Upper lobe of right lung (tissue), 1 donor: ENCODE measurements around the gene SORBS2. TPM values are rescaled to one million over a fixed set of nuclear protein-coding genes. Genes with fewer than 3 reads are reported as not detected.

Experiments used
- ATAC-seq: fragments of 200-7000 bp; cut with Tn5 transposase; one replicate; pipeline ENCODE4 v1.9.1; 2020; ENCODE audit warnings: mild to moderate bottlenecking, moderate library complexity
- DNase-seq: peaks from one replicate; pipeline ENCODE4 v3.0.0-alpha.2; 2020
- H3K27ac ChIP-seq: fragments of 200-600 bp; one replicate; pipeline ENCODE4 v1.8.0; 2022
- H3K27me3 ChIP-seq: fragments of 200-600 bp; one replicate; pipeline ENCODE4 v1.8.0; 2022; ENCODE audit warnings: mild to moderate bottlenecking
- H3K36me3 ChIP-seq: fragments of 200-600 bp; one replicate; pipeline ENCODE4 v1.8.0; 2022
- H3K4me1 ChIP-seq: fragments of 200-600 bp; one replicate; pipeline ENCODE4 v1.8.0; 2022
- H3K4me3 ChIP-seq: fragments of 200-600 bp; one replicate; pipeline ENCODE4 v1.8.0; 2022; ENCODE audit warnings: mild to moderate bottlenecking
- H3K9me3 ChIP-seq: fragments of 200-600 bp; one replicate; pipeline ENCODE4 v1.8.0; 2022
- intact Hi-C: fragments of 100-400 bp; cut with DNase I; formaldehyde crosslinking; loops from one replicate; pipeline ENCODE4 v1.11.0; 2022
- total RNA-seq: library from RNA; stranded (reverse); fragmentation: NEBNext Ultra II Directional; extraction: Animal tissue kit (Norgen Biotek cat#: 25700); gene quantifications from one replicate; pipeline ENCODE4 v1.2.1, GENCODE V29; 2021
- TF ChIP-seq, protein P1 (sequence below): fragments of 200-600 bp; IDR thresholded peaks from one replicate; pipeline ENCODE4 v1.8.0; 2022; ENCODE audit warnings: antibody characterized with exemption
- donor health status: DM: no; HTN: yes; CAD: no; lungs with severe emphysema.

The SORBS2 gene
- total RNA-seq, 1 donor from 2014 or later: 44.9 TPM

- H3K4me1 ChIP-seq: no peaks in the 10 kb centered on the region
- H3K4me3 ChIP-seq: no peak overlapping the region
- TF ChIP-seq, protein P1, sequence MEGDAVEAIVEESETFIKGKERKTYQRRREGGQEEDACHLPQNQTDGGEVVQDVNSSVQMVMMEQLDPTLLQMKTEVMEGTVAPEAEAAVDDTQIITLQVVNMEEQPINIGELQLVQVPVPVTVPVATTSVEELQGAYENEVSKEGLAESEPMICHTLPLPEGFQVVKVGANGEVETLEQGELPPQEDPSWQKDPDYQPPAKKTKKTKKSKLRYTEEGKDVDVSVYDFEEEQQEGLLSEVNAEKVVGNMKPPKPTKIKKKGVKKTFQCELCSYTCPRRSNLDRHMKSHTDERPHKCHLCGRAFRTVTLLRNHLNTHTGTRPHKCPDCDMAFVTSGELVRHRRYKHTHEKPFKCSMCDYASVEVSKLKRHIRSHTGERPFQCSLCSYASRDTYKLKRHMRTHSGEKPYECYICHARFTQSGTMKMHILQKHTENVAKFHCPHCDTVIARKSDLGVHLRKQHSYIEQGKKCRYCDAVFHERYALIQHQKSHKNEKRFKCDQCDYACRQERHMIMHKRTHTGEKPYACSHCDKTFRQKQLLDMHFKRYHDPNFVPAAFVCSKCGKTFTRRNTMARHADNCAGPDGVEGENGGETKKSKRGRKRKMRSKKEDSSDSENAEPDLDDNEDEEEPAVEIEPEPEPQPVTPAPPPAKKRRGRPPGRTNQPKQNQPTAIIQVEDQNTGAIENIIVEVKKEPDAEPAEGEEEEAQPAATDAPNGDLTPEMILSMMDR: no peak
- no peak for DNase-seq
- no peaks in the 10 kb centered on the region for H3K27me3 ChIP-seq
- H3K9me3 ChIP-seq: no peaks in the 10 kb centered on the region
- no peak for ATAC-seq
- no peak overlapping the region for H3K27ac ChIP-seq
- H3K36me3 ChIP-seq: peaks cover 6% of the 10 kb centered on the region
- intact Hi-C loops: no loop called here
Measured at GRCh38 chr4:185602397-185602796, 209.6 kb downstream of the SORBS2 start.

- Histone ChIP-seq H3K4me3 (no peak overlapping the region), H3K27me3 (no peaks in the 10 kb centered on the region), H3K36me3 (peaks cover under 1% of the 10 kb centered on the region), H3K4me1 (no peaks in the 10 kb centered on the region), H3K9me3 (no peaks in the 10 kb centered on the region), H3K27ac (no peak overlapping the region)
- no peak for DNase-seq
- intact Hi-C loops: no loop called here
- no peak for ATAC-seq
- TF ChIP-seq, protein P1: no peak
Measured at GRCh38 chr4:185600801-185601434, 211.1 kb downstream of the SORBS2 start.

DNA sequence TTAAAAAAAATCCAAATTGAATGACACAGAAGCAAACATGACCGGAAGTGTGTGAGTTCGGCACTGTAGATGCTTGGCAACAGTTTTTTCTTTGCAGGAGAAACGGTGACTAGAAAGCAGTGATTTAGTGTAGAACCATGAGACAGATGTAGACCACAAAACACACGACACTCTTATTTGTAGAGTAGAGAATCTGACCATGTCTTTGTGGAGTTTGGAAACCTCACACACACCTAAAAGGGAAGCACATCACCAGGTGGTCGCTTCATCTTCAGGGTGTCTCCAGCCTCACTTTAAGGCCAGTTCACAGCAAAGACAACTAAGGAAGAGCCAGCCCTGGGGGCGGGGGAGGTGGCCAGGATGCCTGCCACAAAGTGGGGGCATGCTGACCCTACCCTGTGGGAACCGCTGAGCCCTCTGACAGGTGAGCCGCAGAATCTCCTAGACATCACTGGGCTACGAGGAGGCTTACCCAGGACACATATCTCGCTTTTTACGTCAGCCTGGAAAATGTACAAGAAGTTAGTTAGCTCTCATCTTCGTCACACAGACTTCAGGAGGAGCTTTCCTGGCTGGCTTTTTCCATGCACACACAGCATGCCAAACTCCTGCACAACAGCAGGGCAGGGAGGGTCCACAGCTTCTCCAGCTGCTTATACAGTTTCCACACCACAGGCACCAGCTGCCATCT, 212.3 kb downstream of the SORBS2 start:
- intact Hi-C loops: loop anchor here (10.0 kb wide), 1 partner anchor 125 kb away; the partner anchor contains the start of gene CCDC110
- Histone ChIP-seq H3K9me3 (no peaks in the 10 kb centered on the region), H3K4me1 (no peaks in the 10 kb centered on the region), H3K36me3 (no peaks in the 10 kb centered on the region), H3K27ac (no peak overlapping the region), H3K27me3 (no peaks in the 10 kb centered on the region), H3K4me3 (no peak overlapping the region)
- TF ChIP-seq, protein P1: no peak
- DNase-seq (no peak), ATAC-seq (peak; percentile 34)

GRCh38 chr4:185598846-185599552, 213.0 kb downstream of the SORBS2 start:
- Histone ChIP-seq H3K36me3 (no peaks in the 10 kb centered on the region), H3K27me3 (no peaks in the 10 kb centered on the region), H3K9me3 (no peaks in the 10 kb centered on the region), H3K4me1 (no peaks in the 10 kb centered on the region), H3K27ac (no peak overlapping the region), H3K4me3 (no peak overlapping the region)
- TF ChIP-seq, protein P1: no peak
- intact Hi-C loops: loop anchor here (10.0 kb wide), 1 partner anchor 124 kb away; the partner anchor contains the start of gene CCDC110
- ATAC-seq (no peak), DNase-seq (no peak)

DNA sequence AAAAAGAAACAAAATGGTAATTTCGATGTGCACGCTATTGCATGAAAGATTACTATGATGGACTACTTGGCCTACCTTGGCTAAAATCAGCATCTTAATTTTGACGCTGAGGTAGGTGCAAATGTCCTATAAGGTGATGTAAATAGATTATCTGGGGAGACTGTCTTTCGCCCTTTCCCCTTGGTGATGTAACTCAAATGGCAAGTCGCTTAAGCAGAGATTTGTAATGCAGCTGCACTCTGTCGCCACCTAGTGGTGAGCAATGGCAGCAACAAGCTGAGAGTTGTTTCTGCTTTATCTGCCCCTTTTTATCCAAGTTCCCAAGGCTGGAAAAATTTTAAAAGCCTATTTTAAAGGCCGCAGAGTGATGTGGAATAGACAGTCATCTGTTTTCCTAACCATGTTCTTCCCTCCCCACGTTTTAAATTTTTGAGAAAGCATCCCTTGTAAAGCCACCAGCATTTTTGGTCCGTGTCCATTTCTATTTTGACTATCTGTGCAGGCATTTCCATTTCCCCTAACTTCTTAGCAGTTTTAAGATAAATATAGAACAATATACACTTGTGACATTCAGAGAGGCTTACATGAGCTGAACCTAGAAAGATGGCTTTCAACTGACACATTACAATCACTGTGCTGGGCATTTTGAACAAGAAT, 214.3 kb downstream of the SORBS2 start:
- no peaks in the 10 kb centered on the region for H3K9me3 ChIP-seq
- peak; percentile 74 for DNase-seq
- no peak overlapping the region for H3K4me3 ChIP-seq
- H3K27me3 ChIP-seq: no peaks in the 10 kb centered on the region
- intact Hi-C loops: loop anchor here (10.0 kb wide), 1 partner anchor 123 kb away; the partner anchor contains the start of gene CCDC110
- TF ChIP-seq, protein P1: peak; percentile 99
- peak; percentile 96 for ATAC-seq
- no peaks in the 10 kb centered on the region for H3K36me3 ChIP-seq
- no peaks in the 10 kb centered on the region for H3K4me1 ChIP-seq
- no peak overlapping the region for H3K27ac ChIP-seq
